Ishikawa (cell line): ENCODE measurements around the gene PRR27.

Source experiments
- CEBPB ChIP-seq: IDR thresholded peaks from 2 replicates; pipeline ENCODE4 v1.6.1; 2012
- CREB1 ChIP-seq: IDR thresholded peaks from 2 replicates; pipeline ENCODE4 v1.6.1; 2012; ENCODE audit warnings: low read depth
- EGR1 ChIP-seq: IDR thresholded peaks from 2 replicates; pipeline ENCODE4 v1.6.1; 2012
- EP300 ChIP-seq: IDR thresholded peaks from 2 replicates; pipeline ENCODE4 v1.6.1; 2012; ENCODE audit warnings: borderline replicate concordance
- FOXM1 ChIP-seq: IDR thresholded peaks from 2 replicates; pipeline ENCODE4 v1.6.1; 2012; ENCODE audit warnings: low read depth, borderline replicate concordance
- MAX ChIP-seq: IDR thresholded peaks from 2 replicates; pipeline ENCODE4 v1.6.1; 2012
- NFIC ChIP-seq: IDR thresholded peaks from 2 replicates; pipeline ENCODE4 v1.6.1; 2012
- RAD21 ChIP-seq: IDR thresholded peaks from 2 replicates; pipeline ENCODE4 v1.6.1; 2012; ENCODE audit warnings: low read depth
- REST ChIP-seq: IDR thresholded peaks from 2 replicates; pipeline ENCODE4 v1.6.1; 2012; ENCODE audit warnings: low read depth, mild to moderate bottlenecking
- TAF1 ChIP-seq: IDR thresholded peaks from 2 replicates; pipeline ENCODE4 v1.6.1; 2012; ENCODE audit warnings: low read depth, mild to moderate bottlenecking
- TCF12 ChIP-seq: IDR thresholded peaks from 2 replicates; pipeline ENCODE4 v1.6.1; 2012; ENCODE audit warnings: low read depth
- TEAD4 ChIP-seq: IDR thresholded peaks from 2 replicates; pipeline ENCODE4 v1.6.1; 2012
- USF1 ChIP-seq: IDR thresholded peaks from 2 replicates; pipeline ENCODE4 v1.6.1; 2012
- YY1 ChIP-seq: IDR thresholded peaks from 2 replicates; pipeline ENCODE4 v1.6.1; 2012; ENCODE audit warnings: low read depth
- ZBTB7A ChIP-seq: IDR thresholded peaks from 2 replicates; pipeline ENCODE4 v1.6.1; 2012; ENCODE audit warnings: low read depth

The PRR27 gene

GRCh38 chr4:70153937-70154336 lies at the start of gene PRR27:
Gene PRR27 (plus strand): TSS chr4:70154237. CDS start chr4:70154376, 139 bp downstream.
- TF ChIP-seq YY1 (no peak), TCF12 (no peak), CREB1 (no peak), CEBPB (no peak), TAF1 (no peak), MAX (no peak), RAD21 (no peak), TEAD4 (no peak), ZBTB7A (no peak), NFIC (no peak), EP300 (no peak), EGR1 (no peak), FOXM1 (no peak), USF1 (no peak), REST (no peak)

GRCh38 chr4:70110917-70111316 lies 43.1 kb upstream of the PRR27 start:
- TF ChIP-seq EP300 (no peak), CREB1 (no peak), YY1 (no peak), NFIC (no peak), EGR1 (no peak), RAD21 (no peak), FOXM1 (no peak), ZBTB7A (no peak), TCF12 (no peak), REST (no peak), TEAD4 (no peak), CEBPB (no peak), USF1 (no peak), MAX (no peak)

GRCh38 chr4:70113656-70114055 lies 40.4 kb upstream of the PRR27 start:
- TF ChIP-seq MAX (no peak), NFIC (no peak), TAF1 (no peak), TEAD4 (no peak), EGR1 (no peak), REST (no peak), FOXM1 (no peak)

- TF ChIP-seq CREB1: no peak
- TF ChIP-seq CEBPB: no peak
- TF ChIP-seq TEAD4: no peak
- TF ChIP-seq EGR1: no peak
- no peak for TF ChIP-seq TAF1
- TF ChIP-seq USF1: no peak
- TF ChIP-seq YY1: no peak
- no peak for TF ChIP-seq NFIC
Measured at GRCh38 chr4:70114096-70114495, 39.9 kb upstream of the PRR27 start.

GRCh38 chr4:70120323-70120722 lies 33.7 kb upstream of the PRR27 start:
- TF ChIP-seq CREB1 (no peak), EGR1 (no peak), FOXM1 (no peak), NFIC (no peak), ZBTB7A (no peak), REST (no peak), TCF12 (no peak), TEAD4 (no peak), RAD21 (no peak), USF1 (no peak)
